ENCODE data around the gene PDCD2L. TPM values are rescaled to one million over a fixed set of nuclear protein-coding genes. Genes with fewer than 3 reads are reported as not detected.
"Not testable (repeated sequence)": the region's sequence is repeated elsewhere in the genome, so short reads cannot be mapped to it uniquely, and the experiment has no call there.

PDCD2L gene
- total RNA-seq, 4 donors from 2014 or later: 5.9 to 20.3 (median 14.7) TPM

DNA sequence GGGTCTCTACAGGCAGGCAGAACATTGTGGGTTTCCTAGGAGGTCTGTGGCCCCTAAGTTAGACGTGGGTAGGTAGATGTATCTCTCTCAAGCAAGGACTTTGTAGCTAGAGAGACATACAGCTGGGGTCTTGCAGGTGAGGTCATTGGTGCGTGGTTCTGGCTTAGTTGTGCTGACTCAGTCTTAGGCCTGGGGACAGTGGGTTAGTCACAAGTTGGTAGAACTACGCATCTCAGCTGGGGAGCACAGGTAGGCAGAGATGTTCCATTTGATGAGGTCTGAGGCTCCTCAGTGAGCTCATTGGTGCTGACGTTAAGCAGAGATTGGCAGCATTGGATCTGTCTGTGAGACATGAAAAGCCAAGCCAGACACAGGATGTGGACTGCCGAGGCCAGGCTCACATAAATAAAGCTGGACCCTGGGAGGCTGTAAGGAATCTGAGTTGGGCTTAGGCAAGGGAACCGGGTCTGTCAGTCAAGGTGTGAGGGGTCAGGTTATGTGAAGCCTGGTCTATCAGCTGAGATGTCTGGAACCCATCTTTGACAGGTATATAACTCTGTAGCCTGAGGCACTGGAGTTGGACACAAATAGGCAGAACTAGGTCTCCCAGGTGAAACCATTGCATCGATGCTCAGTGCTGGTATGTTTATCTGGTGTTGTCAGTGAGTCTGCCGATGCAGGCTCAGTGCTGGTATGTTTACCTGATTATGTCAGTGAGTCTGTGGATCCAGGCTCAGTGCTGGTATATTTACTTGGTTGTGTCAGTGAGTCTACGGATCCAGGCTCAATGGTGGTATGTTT lies 17.4 kb upstream of the PDCD2L start:
- no peak for DNase-seq (ENCODE audit: low spot score in 2 of 2)
- H3K27ac ChIP-seq: no peak overlapping the region
- peaks cover 79% of the 10 kb centered on the region for H3K36me3 ChIP-seq
- no peaks in the 10 kb centered on the region for H3K9me3 ChIP-seq
- no peaks in the 10 kb centered on the region for H3K27me3 ChIP-seq
- H3K4me1 ChIP-seq: no peaks in the 10 kb centered on the region
- H3K4me3 ChIP-seq: no peak overlapping the region
- WGBS: 86% methylated on average over 8 of the region's 9 CpGs
- TF ChIP-seq POLR2A (IDR thresholded peaks at IDR 0.05) (no peak), POLR2AphosphoS5 (IDR thresholded peaks at IDR 0.05) (no peak), EP300 (IDR thresholded peaks at IDR 0.05) (no peak)
- TF ChIP-seq, protein P1, sequence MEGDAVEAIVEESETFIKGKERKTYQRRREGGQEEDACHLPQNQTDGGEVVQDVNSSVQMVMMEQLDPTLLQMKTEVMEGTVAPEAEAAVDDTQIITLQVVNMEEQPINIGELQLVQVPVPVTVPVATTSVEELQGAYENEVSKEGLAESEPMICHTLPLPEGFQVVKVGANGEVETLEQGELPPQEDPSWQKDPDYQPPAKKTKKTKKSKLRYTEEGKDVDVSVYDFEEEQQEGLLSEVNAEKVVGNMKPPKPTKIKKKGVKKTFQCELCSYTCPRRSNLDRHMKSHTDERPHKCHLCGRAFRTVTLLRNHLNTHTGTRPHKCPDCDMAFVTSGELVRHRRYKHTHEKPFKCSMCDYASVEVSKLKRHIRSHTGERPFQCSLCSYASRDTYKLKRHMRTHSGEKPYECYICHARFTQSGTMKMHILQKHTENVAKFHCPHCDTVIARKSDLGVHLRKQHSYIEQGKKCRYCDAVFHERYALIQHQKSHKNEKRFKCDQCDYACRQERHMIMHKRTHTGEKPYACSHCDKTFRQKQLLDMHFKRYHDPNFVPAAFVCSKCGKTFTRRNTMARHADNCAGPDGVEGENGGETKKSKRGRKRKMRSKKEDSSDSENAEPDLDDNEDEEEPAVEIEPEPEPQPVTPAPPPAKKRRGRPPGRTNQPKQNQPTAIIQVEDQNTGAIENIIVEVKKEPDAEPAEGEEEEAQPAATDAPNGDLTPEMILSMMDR (IDR thresholded peaks at IDR 0.05): no peak

DNA sequence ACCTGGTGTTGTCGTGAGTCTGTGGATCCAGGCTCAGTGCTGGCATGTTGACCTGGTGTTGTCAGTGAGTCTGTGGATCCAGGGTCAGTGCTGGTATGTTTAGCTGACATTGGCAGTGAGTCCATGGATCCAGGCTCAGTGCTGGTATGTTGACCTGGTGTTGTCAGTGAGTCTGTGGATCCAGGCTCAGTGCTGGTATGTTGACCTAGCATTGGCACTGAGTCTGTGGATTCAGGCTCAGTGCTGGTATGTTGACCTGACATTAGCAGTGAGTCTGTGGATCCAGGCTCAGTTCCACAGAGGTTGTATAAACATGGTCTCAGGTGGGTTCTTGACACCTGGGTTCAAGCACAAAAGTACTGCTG lies 16.8 kb upstream of the PDCD2L start:
- H3K9me3 ChIP-seq: no peaks in the 10 kb centered on the region
- no peaks in the 10 kb centered on the region for H3K27me3 ChIP-seq
- TF ChIP-seq, protein P1 (IDR thresholded peaks at IDR 0.05): no peak
- H3K36me3 ChIP-seq: peaks cover 76% of the 10 kb centered on the region
- H3K4me1 ChIP-seq: no peaks in the 10 kb centered on the region
- DNase-seq (ENCODE audit: low spot score in 2 of 2): no peak
- H3K27ac ChIP-seq: no peak overlapping the region
- H3K4me3 ChIP-seq: no peak overlapping the region
- no CpG with 5 or more reads among the region's 1 CpG for WGBS

DNA sequence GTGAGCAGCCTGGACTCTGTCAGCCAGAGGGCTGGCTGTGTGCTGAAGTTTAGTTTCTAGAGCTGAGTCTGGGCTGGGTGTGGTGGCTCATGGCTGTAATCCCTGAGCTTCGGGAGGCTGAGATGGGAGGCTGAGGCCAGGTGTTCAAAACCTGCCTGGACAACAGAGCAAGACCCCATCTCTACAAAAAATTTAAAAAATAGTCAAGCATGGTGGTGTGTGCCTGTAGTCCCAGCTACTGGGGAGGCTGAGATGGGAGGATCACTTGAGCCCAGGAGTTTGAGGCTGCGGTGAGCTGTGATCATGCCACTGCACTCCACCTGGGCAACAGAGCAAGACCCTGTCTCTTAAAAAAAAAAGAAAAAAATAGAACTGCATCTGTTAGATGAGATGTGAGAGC lies 15.5 kb upstream of the PDCD2L start:
- peaks cover 76% of the 10 kb centered on the region for H3K36me3 ChIP-seq
- not testable (repeated sequence) for H3K27me3 ChIP-seq; H3K9me3 ChIP-seq; DNase-seq (ENCODE audit: low spot score in 2 of 2); H3K27ac ChIP-seq; H3K4me3 ChIP-seq; H3K4me1 ChIP-seq
- 100% methylated on average over 2 of the region's 2 CpGs for WGBS

DNA sequence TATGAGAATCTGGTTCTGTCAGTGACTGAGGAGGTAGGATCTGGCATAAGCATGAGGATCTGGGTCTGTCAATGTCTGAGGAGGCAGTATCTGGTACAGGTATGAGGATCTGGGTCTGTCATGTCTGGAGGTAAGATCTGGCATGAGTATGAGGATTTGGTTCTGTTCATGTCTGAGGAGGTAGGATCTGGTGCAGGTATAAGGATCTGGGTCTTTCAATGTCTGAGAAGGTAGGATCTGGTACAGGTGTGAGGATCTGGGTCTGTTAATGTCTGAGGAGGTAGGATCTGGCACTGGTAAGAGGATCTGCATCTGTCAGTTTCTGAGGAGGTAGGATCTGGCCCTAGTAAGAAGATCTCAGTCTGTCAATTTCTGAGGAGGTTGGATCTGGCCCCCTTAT lies 12.4 kb upstream of the PDCD2L start:
- Histone ChIP-seq H3K36me3 (peaks cover 93% of the 10 kb centered on the region), H3K27me3 (no peaks in the 10 kb centered on the region), H3K27ac (no peak overlapping the region), H3K9me3 (no peaks in the 10 kb centered on the region), H3K4me1 (no peaks in the 10 kb centered on the region), H3K4me3 (no peak overlapping the region)
- TF ChIP-seq EP300 (IDR thresholded peaks at IDR 0.05) (no peak), POLR2AphosphoS5 (IDR thresholded peaks at IDR 0.05) (no peak), POLR2A (IDR thresholded peaks at IDR 0.05) (no peak)
- TF ChIP-seq, protein P1 (IDR thresholded peaks at IDR 0.05): no peak
- no peak for DNase-seq (ENCODE audit: low spot score in 2 of 2)

DNA sequence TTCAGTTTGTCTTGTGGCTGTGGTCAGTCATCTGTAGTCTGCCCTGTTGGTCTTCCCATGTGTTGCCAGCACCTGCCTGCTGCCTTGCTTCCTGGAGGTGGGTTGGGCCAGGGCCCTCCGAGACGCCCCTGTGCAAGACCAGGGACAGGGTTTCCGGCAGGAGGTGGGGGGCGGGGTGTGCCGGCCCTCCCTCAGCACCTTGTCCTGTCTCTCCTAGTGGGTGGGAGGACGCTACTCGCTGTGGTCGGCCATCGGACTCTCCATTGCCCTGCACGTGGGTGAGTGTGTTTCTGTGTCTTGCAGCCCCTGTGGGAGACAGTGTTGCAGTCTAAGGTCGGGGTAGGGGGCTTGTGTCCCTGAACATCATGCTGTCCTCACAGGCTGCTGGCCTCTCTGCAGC lies 11.2 kb upstream of the PDCD2L start:
- TF ChIP-seq EP300 (IDR thresholded peaks at IDR 0.05) (no peak), POLR2AphosphoS5 (IDR thresholded peaks at IDR 0.05) (no peak), POLR2A (IDR thresholded peaks at IDR 0.05) (no peak)
- TF ChIP-seq, protein P1 (IDR thresholded peaks at IDR 0.05): no peak
- no peak overlapping the region for H3K27ac ChIP-seq
- no peaks in the 10 kb centered on the region for H3K27me3 ChIP-seq
- peaks cover 93% of the 10 kb centered on the region for H3K36me3 ChIP-seq
- no peak overlapping the region for H3K4me3 ChIP-seq
- no CpG with 5 or more reads among the region's 11 CpGs for WGBS
- H3K9me3 ChIP-seq: no peaks in the 10 kb centered on the region
- DNase-seq (ENCODE audit: low spot score in 2 of 2): no peak
- H3K4me1 ChIP-seq: no peaks in the 10 kb centered on the region

DNA sequence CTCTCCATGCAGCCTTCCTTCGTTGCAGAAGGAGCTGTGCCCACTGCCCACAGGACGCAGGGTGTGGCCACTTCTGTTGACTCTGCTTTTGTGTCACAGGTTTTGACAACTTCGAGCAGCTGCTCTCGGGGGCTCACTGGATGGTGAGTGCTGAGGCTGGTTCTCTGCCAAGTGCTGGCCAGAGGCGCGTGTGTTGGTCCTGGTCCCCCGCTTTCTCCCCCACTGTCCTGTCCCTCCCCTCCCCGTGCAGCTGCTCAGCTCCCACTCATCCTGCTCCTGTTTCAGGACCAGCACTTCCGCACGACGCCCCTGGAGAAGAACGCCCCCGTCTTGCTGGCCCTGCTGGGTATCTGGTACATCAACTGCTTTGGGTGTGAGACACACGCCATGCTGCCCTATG lies 10.6 kb upstream of the PDCD2L start:
- no peaks in the 10 kb centered on the region for H3K4me1 ChIP-seq
- H3K27me3 ChIP-seq: no peaks in the 10 kb centered on the region
- no peak overlapping the region for H3K4me3 ChIP-seq
- WGBS: 82% methylated on average over 14 of the region's 14 CpGs
- H3K9me3 ChIP-seq: no peaks in the 10 kb centered on the region
- DNase-seq (ENCODE audit: low spot score in 2 of 2): no peak
- peaks cover 94% of the 10 kb centered on the region for H3K36me3 ChIP-seq
- TF ChIP-seq POLR2AphosphoS5 (IDR thresholded peaks at IDR 0.05): no peak
- TF ChIP-seq POLR2A (IDR thresholded peaks at IDR 0.05): no peak
- TF ChIP-seq, protein P1 (IDR thresholded peaks at IDR 0.05): no peak
- TF ChIP-seq EP300 (IDR thresholded peaks at IDR 0.05): no peak
- H3K27ac ChIP-seq: no peak overlapping the region
